ENCODE results near the gene DAPK2. TPM values are rescaled to one million over a fixed set of nuclear protein-coding genes. Genes with fewer than 3 reads are reported as not detected.

The DAPK2 gene
- total RNA-seq, 4 donors from 2014 or later: 12.0 to 49.8 (median 25.6) TPM

- TF ChIP-seq, protein P1, sequence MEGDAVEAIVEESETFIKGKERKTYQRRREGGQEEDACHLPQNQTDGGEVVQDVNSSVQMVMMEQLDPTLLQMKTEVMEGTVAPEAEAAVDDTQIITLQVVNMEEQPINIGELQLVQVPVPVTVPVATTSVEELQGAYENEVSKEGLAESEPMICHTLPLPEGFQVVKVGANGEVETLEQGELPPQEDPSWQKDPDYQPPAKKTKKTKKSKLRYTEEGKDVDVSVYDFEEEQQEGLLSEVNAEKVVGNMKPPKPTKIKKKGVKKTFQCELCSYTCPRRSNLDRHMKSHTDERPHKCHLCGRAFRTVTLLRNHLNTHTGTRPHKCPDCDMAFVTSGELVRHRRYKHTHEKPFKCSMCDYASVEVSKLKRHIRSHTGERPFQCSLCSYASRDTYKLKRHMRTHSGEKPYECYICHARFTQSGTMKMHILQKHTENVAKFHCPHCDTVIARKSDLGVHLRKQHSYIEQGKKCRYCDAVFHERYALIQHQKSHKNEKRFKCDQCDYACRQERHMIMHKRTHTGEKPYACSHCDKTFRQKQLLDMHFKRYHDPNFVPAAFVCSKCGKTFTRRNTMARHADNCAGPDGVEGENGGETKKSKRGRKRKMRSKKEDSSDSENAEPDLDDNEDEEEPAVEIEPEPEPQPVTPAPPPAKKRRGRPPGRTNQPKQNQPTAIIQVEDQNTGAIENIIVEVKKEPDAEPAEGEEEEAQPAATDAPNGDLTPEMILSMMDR (IDR thresholded peaks at IDR 0.05): no peak
- DNase-seq (ENCODE audit: low spot score) (no peak), ATAC-seq (ENCODE audit: low FRiP score) (no peak)
These were observed 16.2 kb downstream of the DAPK2 start for GRCh38 chr15:64030123-64030522.

GRCh38 chr15:64029633-64030032 is 16.7 kb downstream of the DAPK2 start:
- ATAC-seq (ENCODE audit: low FRiP score): no peak
- no peak for DNase-seq (ENCODE audit: low spot score)
- TF ChIP-seq, protein P1 (IDR thresholded peaks at IDR 0.05): no peak

DNA sequence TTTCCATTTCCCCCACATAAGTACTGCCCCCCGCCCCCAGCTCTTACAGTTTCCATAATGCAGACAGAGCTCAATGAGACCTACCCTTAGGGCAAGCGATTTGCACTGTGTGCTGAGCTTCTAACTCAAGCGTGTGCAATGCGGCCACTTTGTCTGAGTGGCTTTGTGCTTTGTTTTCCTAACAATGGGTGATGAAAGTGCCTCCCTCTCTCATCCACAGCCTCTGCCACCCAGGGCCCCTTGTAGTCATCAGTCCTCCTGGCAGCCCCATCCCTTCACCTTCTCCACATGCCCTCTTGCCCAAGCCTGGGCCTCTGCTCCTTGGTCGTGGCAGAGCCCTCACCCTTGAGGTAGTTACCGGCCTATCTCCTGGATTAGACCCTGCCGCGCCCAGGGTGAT is 17.2 kb downstream of the DAPK2 start:
- DNase-seq (ENCODE audit: low spot score) (no peak), ATAC-seq (ENCODE audit: low FRiP score) (peak; percentile 36)
- TF ChIP-seq, protein P1 (IDR thresholded peaks at IDR 0.05): no peak

- TF ChIP-seq, protein P1 (IDR thresholded peaks at IDR 0.05): no peak
- DNase-seq (ENCODE audit: low spot score) (no peak), ATAC-seq (ENCODE audit: low FRiP score) (no peak)
These were observed 19.7 kb downstream of the DAPK2 start for GRCh38 chr15:64026591-64026990.

DNA sequence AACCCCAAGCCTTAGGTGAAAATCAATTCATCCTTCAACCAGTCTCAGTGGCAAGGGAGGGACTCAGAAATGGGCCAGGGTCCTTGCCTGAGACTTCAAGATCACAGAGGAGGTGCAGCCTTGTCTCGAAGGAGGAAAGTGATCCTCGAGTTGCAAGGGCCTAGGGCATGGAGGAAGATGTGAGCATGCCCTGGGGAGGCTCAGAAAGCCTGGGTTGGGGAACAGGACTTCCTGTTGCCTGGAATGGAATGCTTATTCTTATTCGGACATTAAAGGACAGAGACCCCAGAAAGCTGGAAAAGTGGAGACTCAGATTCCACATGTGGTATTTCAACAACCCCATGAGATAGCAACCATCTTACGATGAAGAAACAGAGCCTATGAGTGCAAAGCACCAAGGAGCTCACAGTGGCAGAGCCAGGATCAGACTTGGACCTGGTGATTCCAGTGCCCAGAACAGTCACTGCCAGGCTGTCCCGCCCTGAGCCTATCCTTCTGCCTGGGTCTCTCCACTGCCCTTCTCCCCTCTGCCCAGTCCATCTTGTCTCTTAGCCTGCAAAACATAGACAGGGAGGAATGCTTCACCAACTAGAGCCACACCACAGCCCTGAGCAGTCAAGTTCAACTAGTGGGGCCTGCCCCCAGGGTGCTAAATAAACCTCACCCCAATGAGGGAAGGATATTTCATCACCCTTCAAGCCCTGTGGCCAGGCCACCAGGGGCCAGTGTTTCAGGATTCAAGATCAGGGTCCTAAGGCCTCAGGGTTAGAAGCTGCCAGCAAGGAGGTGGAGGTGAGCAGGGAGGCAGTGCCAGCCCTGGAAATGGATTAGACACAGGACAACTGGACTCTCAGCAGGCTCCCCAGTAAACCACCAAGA is 21.9 kb downstream of the DAPK2 start:
- ATAC-seq (ENCODE audit: low FRiP score): no peak
- DNase-seq (ENCODE audit: low spot score): no peak
- TF ChIP-seq, protein P1 (IDR thresholded peaks at IDR 0.05): no peak

DNA sequence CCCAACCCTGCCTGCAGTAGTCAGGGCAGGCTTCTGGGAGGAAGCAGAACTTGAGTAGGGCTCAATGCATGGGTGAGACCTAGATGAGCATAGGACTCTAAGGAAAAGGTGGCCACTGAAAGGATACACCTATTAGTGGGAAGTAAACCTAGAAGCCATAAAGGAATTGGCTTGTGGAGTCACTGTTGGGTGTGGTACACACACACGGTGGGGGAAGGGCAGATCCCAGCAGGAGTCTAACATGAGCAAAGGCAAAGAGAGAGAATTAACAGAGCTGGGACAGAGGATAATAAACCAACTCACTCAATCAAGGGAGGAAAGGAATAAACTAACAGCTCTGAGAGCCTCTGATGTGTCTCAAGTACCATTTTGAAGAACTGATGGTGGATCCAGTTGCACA is 23.1 kb downstream of the DAPK2 start:
- TF ChIP-seq, protein P1 (IDR thresholded peaks at IDR 0.05): no peak
- ATAC-seq (ENCODE audit: low FRiP score): no peak
- no peak for DNase-seq (ENCODE audit: low spot score)

GRCh38 chr15:64022571-64022970 is 23.7 kb downstream of the DAPK2 start:
- TF ChIP-seq, protein P1 (IDR thresholded peaks at IDR 0.05): no peak
- DNase-seq (ENCODE audit: low spot score) (no peak), ATAC-seq (ENCODE audit: low FRiP score) (no peak)
